Kidney (tissue), 14 donors: ENCODE results near the gene PARP8. TPM values are rescaled to one million over a fixed set of nuclear protein-coding genes. Genes with fewer than 3 reads are reported as not detected.

Experiments used
- DNase-seq, 5 donors: peaks; one replicate each; pipeline ENCODE4 v3.0.0-alpha.2; 2013 to 2020
- FAIRE-seq: peaks from 2 replicates; lab custom pipeline; 2012; peaks lifted over from hg19 to GRCh38; lab: Jason Lieb, UNC
- H3K27ac ChIP-seq, 2 donors: one replicate each; pipeline ENCODE4 v1.7.0; 2013; ENCODE audit warnings: low read depth in 2 of 2, low read length in 2 of 2, inconsistent platforms in 1 of 2
- H3K27me3 ChIP-seq: one replicate; pipeline ENCODE4 v1.7.1; 2013; ENCODE audit warnings: low read length, inconsistent platforms; ENCODE audit not compliant: control insufficient read depth, insufficient read depth
- H3K36me3 ChIP-seq, 3 donors: one replicate each; pipeline versions ENCODE4 v1.7.0 to v1.7.1; 2013; ENCODE audit warnings: low read length in 3 of 3, control low read depth in 1 of 3, inconsistent platforms in 1 of 3; ENCODE audit not compliant: insufficient read depth in 3 of 3, control insufficient read depth in 2 of 3
- H3K4me1 ChIP-seq, 3 donors: one replicate each; pipeline versions ENCODE4 v1.7.0 to v1.7.1; 2013; ENCODE audit warnings: low read length in 3 of 3, inconsistent platforms in 1 of 3, low read depth in 1 of 3; ENCODE audit not compliant: control insufficient read depth in 2 of 3, insufficient read depth in 2 of 3
- H3K4me3 ChIP-seq, 3 donors: one replicate each; pipeline versions ENCODE4 v1.7.0 to v1.8.1; 2013; ENCODE audit warnings: low read length in 3 of 3, control low read depth in 1 of 3, inconsistent platforms in 1 of 3
- H3K9ac ChIP-seq, 3 donors: one replicate each; pipeline versions ENCODE4 v1.7.0 to v1.7.1; 2013; ENCODE audit warnings: low read length in 3 of 3, control low read depth in 1 of 3, inconsistent platforms in 1 of 3
- H3K9me3 ChIP-seq, 3 donors: one replicate each; pipeline versions ENCODE4 v1.7.0 to v1.7.1; 2013; ENCODE audit warnings: low read length in 3 of 3, control low read depth in 1 of 3, inconsistent platforms in 1 of 3; ENCODE audit not compliant: control insufficient read depth in 2 of 3, insufficient read depth in 1 of 3
- CTCF ChIP-seq: IDR thresholded peaks from 3 replicates; pipeline ENCODE4 v1.5.1; 2012; ENCODE audit warnings: mild to moderate bottlenecking, moderate library complexity, borderline replicate concordance; ENCODE audit not compliant: insufficient read depth; ENCODE audit errors: extremely low read depth
- intact Hi-C: fragments of 100-400 bp; cut with DNase I; formaldehyde crosslinking; loops from one replicate; pipeline ENCODE4 v1.11.1; 2022
- polyA plus RNA-seq: library from polyadenylated mRNA; stranded (reverse); fragments of 350-450 nt; fragmentation: Illumina TruSeq; extraction: RNeasy Lipid Tissue Mini Kit (QIAGEN cat#74804); gene quantifications from one replicate; pipeline ENCODE4 v1.2.3, GENCODE V29; 2014; ENCODE audit warnings: low read depth, low replicate concordance; ENCODE audit not compliant: insufficient read depth
- total RNA-seq: library from RNA; stranded (reverse); fragmentation: NEBNext Ultra II Directional; extraction: Animal tissue kit (Norgen Biotek cat#: 25700); gene quantifications from one replicate; pipeline ENCODE4 v1.2.1, GENCODE V29; 2021
- donor health status: control.
- donor health status: control.
- donor health status: control.
- donor health status: control.
- donor health status: control.
- donor health status: DM: yes; HTN: yes; CAD: no.
- donor health status: Normal renal cell carcinoma (clear cell type).

PARP8 gene
- total and polyA plus RNA-seq, 2 donors from 2014 or later, result 3.4 to 42.5 TPM

GRCh38 chr5:50646591-50646990 lies 19.8 kb upstream of the PARP8 start:
- Histone ChIP-seq H3K9ac (no peak overlapping the region), H3K36me3 (no peaks in the 10 kb centered on the region), H3K27me3 (no peaks in the 10 kb centered on the region), H3K9me3 (no peaks in the 10 kb centered on the region), H3K4me1 (no peaks in the 10 kb centered on the region), H3K27ac (no peak overlapping the region), H3K4me3 (no peak overlapping the region)
- intact Hi-C loops, result no loop called here
- DNase-seq, result no peak
- no peak for FAIRE-seq
- TF ChIP-seq CTCF, result no peak

GRCh38 chr5:50647726-50648125 lies 18.7 kb upstream of the PARP8 start:
- FAIRE-seq, result no peak
- Histone ChIP-seq H3K27me3 (no peaks in the 10 kb centered on the region), H3K9ac (no peak overlapping the region), H3K27ac (no peak overlapping the region), H3K36me3 (no peaks in the 10 kb centered on the region), H3K9me3 (no peaks in the 10 kb centered on the region), H3K4me1 (no peaks in the 10 kb centered on the region), H3K4me3 (no peak overlapping the region)
- no peak for TF ChIP-seq CTCF
- no peak for DNase-seq
- intact Hi-C loops, result no loop called here

- FAIRE-seq, result no peak
- no peaks in the 10 kb centered on the region for H3K27me3 ChIP-seq
- no peak for DNase-seq
- no peak overlapping the region for H3K4me3 ChIP-seq
- no peak for TF ChIP-seq CTCF
- no peaks in the 10 kb centered on the region for H3K9me3 ChIP-seq
- H3K27ac ChIP-seq, result no peak overlapping the region
- intact Hi-C loops, result no loop called here
- H3K9ac ChIP-seq, result no peak overlapping the region
- no peaks in the 10 kb centered on the region for H3K4me1 ChIP-seq
- no peaks in the 10 kb centered on the region for H3K36me3 ChIP-seq
Observed at GRCh38 chr5:50653946-50654345, 12.5 kb upstream of the PARP8 start.
